Esophagus squamous epithelium (tissue), 5 donors: ENCODE measurements around the gene KRTAP2-3. TPM values are rescaled to one million over a fixed set of nuclear protein-coding genes. Genes with fewer than 3 reads are reported as not detected.
"Not testable (repeated sequence)": the region's sequence is repeated elsewhere in the genome, so short reads cannot be mapped to it uniquely, and the experiment has no call there.

Source experiments
- DNase-seq: peaks from one replicate; lab custom pipeline; 2025; lab: John Stamatoyannopoulos, UW
- H3K27ac ChIP-seq, 4 donors: fragments of 200-600 bp; sonication (generic); one replicate each; pipeline ENCODE4 v1.5.1; 2016 to 2019; ENCODE audit warnings: mild to moderate bottlenecking in 1 of 4
- H3K27me3 ChIP-seq, 4 donors: fragments of 200-600 bp; sonication (generic); 1 replicate in 3 of 4; 2 replicates in 1 of 4; pipeline versions ENCODE4 v1.5.1 to v1.6.0; 2017 to 2021; ENCODE audit warnings: antibody characterized with exemption in 1 of 4
- H3K36me3 ChIP-seq, 3 donors: fragments of 200-600 bp; sonication (generic); one replicate each; pipeline ENCODE4 v1.5.1; 2016 to 2019
- H3K4me1 ChIP-seq, 3 donors: fragments of 200-600 bp; sonication (generic); one replicate each; pipeline ENCODE4 v1.5.1; 2017 to 2019
- H3K4me3 ChIP-seq, 4 donors: fragments of 200-600 bp; sonication (generic); 1 replicate in 3 of 4; 2 replicates in 1 of 4; pipeline ENCODE4 v1.5.1; 2016 to 2019; ENCODE audit warnings: mild to moderate bottlenecking in 2 of 4, moderate library complexity in 1 of 4
- H3K9me3 ChIP-seq, 3 donors: fragments of 200-600 bp; sonication (generic); one replicate each; pipeline ENCODE4 v1.5.1; 2016 to 2019
- CTCF ChIP-seq, 6 experiments: fragments of 450-650 bp in 4 of 6; fragments of 200-600 bp in 2 of 6; sonication (generic) in 2 of 6; IDR thresholded peaks; one replicate each; pipeline ENCODE4 v1.5.1; 2016 to 2019; ENCODE audit warnings: antibody characterized with exemption in 6 of 6, mild to moderate bottlenecking in 4 of 6, moderate library complexity in 4 of 6
- POLR2A ChIP-seq, 4 donors: fragments of 450-650 bp; IDR thresholded peaks; one replicate each; pipeline ENCODE4 v1.6.1; 2017; ENCODE audit warnings: antibody characterized with exemption in 4 of 4, mild to moderate bottlenecking in 4 of 4, moderate library complexity in 3 of 4
- WGBS, 2 donors: methylation state at CpG; one replicate each; pipeline ENCODE4 v1.1.5; 2018; 5-methylcytosine and 5-hydroxymethylcytosine counted together
- intact Hi-C: fragments of 100-400 bp; cut with DNase I; formaldehyde crosslinking; loops from one replicate; pipeline ENCODE4 v1.15.0; 2022
- total RNA-seq, 4 donors: library from RNA; depleted of rRNA; stranded (reverse); fragments of >200 nt; gene quantifications; one replicate each; pipeline ENCODE4 v1.1.0, GENCODE V29; 2016
- donor health status: DM: yes; HTN: yes; CAD: no.

KRTAP2-3 gene
- total RNA-seq, 4 donors from 2014 or later: not detected

DNA sequence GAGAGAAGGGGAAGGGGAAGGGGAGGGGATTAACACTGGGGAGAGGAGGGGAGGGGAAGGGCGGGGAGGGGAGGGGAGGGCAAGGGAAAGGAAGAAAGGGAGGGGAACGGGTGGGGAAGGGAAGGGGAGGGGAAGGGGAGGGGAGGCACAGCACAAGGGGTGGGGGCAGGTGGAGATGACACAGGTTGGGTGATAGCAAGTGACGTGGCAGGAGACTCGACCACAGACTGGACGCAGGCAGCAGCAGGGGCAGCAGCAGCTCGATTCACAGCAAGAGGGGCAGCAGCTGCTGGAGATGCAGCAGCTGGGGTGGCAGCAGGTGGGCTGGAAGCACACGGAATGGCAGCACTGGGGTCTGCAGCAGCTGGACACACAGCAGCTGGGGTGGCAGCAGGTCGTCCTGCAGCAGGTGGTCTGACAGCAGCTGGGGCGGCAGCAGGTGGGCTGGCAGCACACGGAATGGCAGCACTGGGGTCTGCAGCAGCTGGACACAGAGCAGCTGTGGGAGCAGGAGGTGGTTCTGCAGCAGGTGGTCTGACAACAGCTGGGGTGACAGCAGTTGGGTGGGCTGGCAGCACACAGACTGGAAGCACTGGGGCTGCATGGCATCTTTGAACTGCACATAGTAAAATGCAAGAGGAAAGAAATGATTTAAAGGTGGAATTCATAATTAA lies 41.8 kb upstream of the KRTAP2-3 start, which contains the start of gene KRTAP4-16:
Gene KRTAP4-16, minus strand, starts transcription at position 624 of the 674 bp plus-strand sequence. Its CDS starts 0 bp downstream, at position 624.
- Histone ChIP-seq H3K27ac (no peak within 1 kb of the TSS), H3K27me3 (peaks cover 0 to 15% (median 0%) of the 10 kb centered on the region in 4 donors), H3K4me3 (no peak within 1 kb of the TSS), H3K9me3 (no peaks in the 10 kb centered on the region), H3K4me1 (no peaks in the 10 kb centered on the region), H3K36me3 (no peaks in the 10 kb centered on the region)
- no peak for DNase-seq
- WGBS, 2 donors: 49 to 76% methylated on average over 8 to 9 of the region's 10 CpGs
- intact Hi-C loops: no loop called here
- TF ChIP-seq POLR2A (IDR thresholded peaks at IDR 0.05) (no peak), CTCF (IDR thresholded peaks at IDR 0.05) (no peak)

DNA sequence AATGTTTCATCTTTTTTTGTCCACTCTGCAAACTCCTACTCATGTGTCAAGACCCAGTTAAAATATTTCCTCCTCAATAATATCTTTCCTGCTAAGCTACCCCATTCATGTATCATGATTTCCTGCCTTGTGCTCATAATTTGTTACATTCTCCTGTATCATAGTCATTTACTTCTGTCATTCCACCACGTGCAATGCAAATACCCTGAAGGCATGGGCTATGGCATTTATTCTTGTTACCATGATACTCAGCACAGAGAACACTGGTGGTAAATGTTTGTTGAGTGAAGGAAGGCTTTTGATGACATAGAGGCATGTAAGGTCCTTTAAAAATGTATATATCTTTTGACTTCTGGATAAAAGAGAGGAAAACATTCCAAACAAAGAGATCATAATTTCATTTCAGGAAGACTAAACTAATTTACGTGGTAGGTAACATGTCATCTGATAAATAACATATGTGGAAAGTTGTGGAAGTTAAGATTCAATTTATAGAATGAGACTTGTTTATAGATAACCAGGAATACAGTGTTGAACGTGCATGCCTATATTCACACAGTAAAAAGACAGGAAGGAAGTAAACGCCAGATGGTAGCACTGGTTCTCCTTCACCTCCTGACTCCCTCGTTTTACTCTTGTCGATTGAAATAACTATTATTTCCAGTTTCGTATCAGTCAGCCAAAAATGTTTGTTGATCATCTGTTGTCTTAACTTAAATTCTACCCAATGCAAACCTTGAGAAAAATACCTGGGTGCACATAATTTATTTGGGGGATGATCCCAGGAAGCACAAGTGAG lies 40.0 kb upstream of the KRTAP2-3 start:
- H3K27ac ChIP-seq, intact Hi-C loops, H3K27me3 ChIP-seq, H3K9me3 ChIP-seq, DNase-seq, H3K4me3 ChIP-seq, H3K4me1 ChIP-seq, H3K36me3 ChIP-seq: not testable (repeated sequence)
- WGBS, 2 donors: 45 to 58% methylated on average over 7 of the region's 7 CpGs

- no peak for TF ChIP-seq POLR2A (IDR thresholded peaks at IDR 0.05)
- TF ChIP-seq CTCF (IDR thresholded peaks at IDR 0.05): no peak
- Histone ChIP-seq H3K27ac (no peak overlapping the region), H3K27me3 (peaks cover 0 to 5% (median 0%) of the 10 kb centered on the region in 4 donors), H3K4me1 (no peaks in the 10 kb centered on the region), H3K9me3 (no peaks in the 10 kb centered on the region), H3K4me3 (no peak overlapping the region), H3K36me3 (no peaks in the 10 kb centered on the region)
- intact Hi-C loops: no loop called here
- no peak for DNase-seq
- 41 to 45% methylated on average over 6 of the region's 6 CpGs for WGBS, 2 donors
Measured at GRCh38 chr17:41098481-41098880, 38.6 kb upstream of the KRTAP2-3 start.

- H3K4me3 ChIP-seq: no peak within 1 kb of the TSS
- TF ChIP-seq CTCF (IDR thresholded peaks at IDR 0.05): no peak
- no peak for TF ChIP-seq POLR2A (IDR thresholded peaks at IDR 0.05)
- no peaks in the 10 kb centered on the region for H3K4me1 ChIP-seq
- no peaks in the 10 kb centered on the region for H3K36me3 ChIP-seq
- H3K27ac ChIP-seq: no peak within 1 kb of the TSS
- H3K9me3 ChIP-seq: no peaks in the 10 kb centered on the region
- WGBS, 2 donors: 59 to 60% methylated on average over 4 of the region's 4 CpGs
- DNase-seq: no peak
- H3K27me3 ChIP-seq: peaks cover 0 to 5% (median 0%) of the 10 kb centered on the region in 4 donors
- intact Hi-C loops: no loop called here
Measured at GRCh38 chr17:41098042-41098441, 38.1 kb upstream of the KRTAP2-3 start, which contains the start of gene KRTAP4-8. Gene KRTAP4-8, minus strand, starts transcription at chr17:41098142. Its CDS starts 58 bp downstream, at chr17:41098084.

DNA sequence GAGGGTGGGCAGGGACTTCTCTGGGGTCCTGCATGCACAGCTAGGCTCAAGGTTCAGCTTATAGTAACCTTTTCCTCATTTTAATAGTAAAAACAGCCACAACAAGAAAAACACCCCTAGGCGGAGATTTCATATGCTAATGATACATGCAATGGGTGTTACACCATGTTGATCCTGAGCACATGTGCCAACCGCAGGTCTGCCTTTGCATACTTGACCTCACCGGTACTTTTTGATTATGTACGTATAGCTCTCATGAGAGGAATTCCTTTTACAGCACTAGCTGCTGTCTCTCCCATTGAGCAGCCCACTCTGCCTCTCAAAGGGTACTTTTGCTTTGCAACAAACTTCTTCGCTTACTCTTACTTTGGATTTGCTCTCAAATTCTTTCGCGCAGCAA lies 36.1 kb upstream of the KRTAP2-3 start:
- no peak for DNase-seq
- H3K27me3 ChIP-seq: peaks cover 0 to 5% (median 0%) of the 10 kb centered on the region in 4 donors
- no peaks in the 10 kb centered on the region for H3K4me1 ChIP-seq
- intact Hi-C loops: no loop called here
- no peaks in the 10 kb centered on the region for H3K36me3 ChIP-seq
- no peak overlapping the region for H3K4me3 ChIP-seq
- no peaks in the 10 kb centered on the region for H3K9me3 ChIP-seq
- 89 to 90% methylated on average over 7 of the region's 7 CpGs for WGBS, 2 donors
- no peak overlapping the region for H3K27ac ChIP-seq
- TF ChIP-seq POLR2A (IDR thresholded peaks at IDR 0.05) (no peak), CTCF (IDR thresholded peaks at IDR 0.05) (no peak)

- H3K27me3 ChIP-seq, H3K4me1 ChIP-seq, H3K27ac ChIP-seq, intact Hi-C loops, H3K36me3 ChIP-seq, H3K9me3 ChIP-seq, H3K4me3 ChIP-seq, DNase-seq: not testable (repeated sequence)
- WGBS, 2 donors: 48 to 56% methylated on average over 3 to 4 of the region's 4 CpGs
Measured at GRCh38 chr17:41088760-41089352, 28.9 kb upstream of the KRTAP2-3 start.

- H3K27ac ChIP-seq, H3K36me3 ChIP-seq, H3K9me3 ChIP-seq, DNase-seq, intact Hi-C loops, H3K27me3 ChIP-seq, H3K4me3 ChIP-seq, H3K4me1 ChIP-seq: not testable (repeated sequence)
- 66 to 93% methylated on average over 7 to 9 of the region's 14 CpGs for WGBS, 2 donors
Measured at GRCh38 chr17:41084100-41084856, 24.4 kb upstream of the KRTAP2-3 start, which contains the start of gene KRTAP4-7. Gene KRTAP4-7, plus strand, starts transcription at chr17:41084150. Its CDS starts 57 bp downstream, at chr17:41084207.
